IMR-90 (cell line): Measurements from ENCODE around the gene PISD. TPM values are rescaled to one million over a fixed set of nuclear protein-coding genes. Genes with fewer than 3 reads are reported as not detected.

Experiments
- ATAC-seq: fragments of 200-7000 bp; cut with Tn5 transposase; 2 replicates; pipeline ENCODE4 v1.9.1; 2020; ENCODE audit warnings: low read depth, mild to moderate bottlenecking, moderate library complexity
- BruUV-seq: library from RNA; stranded (reverse); fragments of 400-500 nt; replicated peaks from 2 replicates; lab custom pipeline; 2021; lab: Mats Ljungman, UMichigan
- CTCF ChIA-PET: fragments of 300-600 bp; formaldehyde crosslinking; extraction: SDS; loops from one replicate; lab custom pipeline; 2021; ENCODE audit warnings: antibody characterized with exemption; lab: Yijun Ruan, JAX
- POLR2A ChIA-PET: fragments of 300-600 bp; sonication (Branson Sonifier 250); formaldehyde crosslinking; loops from one replicate; lab custom pipeline; 2022; ENCODE audit warnings: antibody characterized with exemption; ENCODE audit not compliant: unreplicated experiment; lab: Charles Lee
- DNase-seq: peaks from one replicate; pipeline ENCODE4 v3.0.0; 2013
- H2AFZ ChIP-seq: replicated peaks from 2 replicates; pipeline ENCODE3; 2013; ENCODE audit warnings: low read length, mild to moderate bottlenecking; ENCODE audit not compliant: poor library complexity
- H2AK5ac ChIP-seq: 2 replicates; pipeline ENCODE4 v1.6.1; 2013; ENCODE audit warnings: low read depth, low read length, inconsistent platforms
- H2AK9ac ChIP-seq: replicated peaks from 2 replicates; pipeline ENCODE3; 2013; ENCODE audit warnings: mild to moderate bottlenecking, low read depth, low read length, moderate library complexity; ENCODE audit not compliant: poor library complexity
- H2BK120ac ChIP-seq: 2 replicates; pipeline ENCODE4 v1.6.1; 2013; ENCODE audit warnings: low read depth, low read length, inconsistent platforms
- H2BK15ac ChIP-seq: 3 replicates; pipeline ENCODE4 v1.6.1; 2013; ENCODE audit warnings: low read depth, low read length, inconsistent platforms
- H2BK20ac ChIP-seq: 2 replicates; pipeline ENCODE4 v1.6.1; 2013; ENCODE audit warnings: low read depth, mild to moderate bottlenecking, inconsistent platforms, low read length, moderate library complexity
- H2BK5ac ChIP-seq: 2 replicates; pipeline ENCODE4 v1.6.1; 2013; ENCODE audit warnings: mild to moderate bottlenecking, low read depth, low read length, inconsistent platforms; ENCODE audit not compliant: poor library complexity, severe bottlenecking
- H3K14ac ChIP-seq: replicated peaks from 2 replicates; pipeline ENCODE4 v1.6.1; 2013; ENCODE audit warnings: low read depth, low read length, inconsistent platforms
- H3K18ac ChIP-seq: 2 replicates; pipeline ENCODE4 v1.6.1; 2013; ENCODE audit warnings: low read depth, low read length, control low read depth
- H3K23ac ChIP-seq: 2 replicates; pipeline ENCODE4 v1.6.1; 2013; ENCODE audit warnings: low read depth, low read length, inconsistent platforms
- H3K27ac ChIP-seq: 2 replicates; pipeline ENCODE4 v1.5.1; 2013; ENCODE audit warnings: mild to moderate bottlenecking, control low read depth, low read length; ENCODE audit not compliant: insufficient read depth
- H3K27me3 ChIP-seq: 2 replicates; pipeline ENCODE4 v1.6.1; 2013; ENCODE audit warnings: low read length; ENCODE audit not compliant: control insufficient read depth, insufficient read depth
- H3K36me3 ChIP-seq: 2 replicates; pipeline ENCODE4 v1.6.1; 2013; ENCODE audit warnings: low read length, mixed read lengths; ENCODE audit not compliant: control insufficient read depth, insufficient read depth
- H3K4ac ChIP-seq: 2 replicates; pipeline ENCODE4 v1.6.1; 2013; ENCODE audit warnings: low read depth, low read length, inconsistent platforms
- H3K4me1 ChIP-seq: 2 replicates; pipeline ENCODE4 v1.6.1; 2013; ENCODE audit warnings: low read length, mixed read lengths; ENCODE audit not compliant: control insufficient read depth, insufficient read depth
- H3K4me2 ChIP-seq: 2 replicates; pipeline ENCODE4 v1.6.1; 2013; ENCODE audit warnings: low read depth, mild to moderate bottlenecking, control low read depth, low read length, moderate library complexity
- H3K4me3 ChIP-seq: 2 replicates; pipeline ENCODE4 v1.5.1; 2013; ENCODE audit warnings: low read depth, mild to moderate bottlenecking, control low read depth, low read length, moderate library complexity; ENCODE audit not compliant: insufficient read depth
- H3K56ac ChIP-seq: 2 replicates; pipeline ENCODE4 v1.6.1; 2013; ENCODE audit warnings: low read length, inconsistent platforms; ENCODE audit not compliant: insufficient read depth; ENCODE audit errors: extremely low read depth
- H3K79me1 ChIP-seq, 2 experiments: 2 replicates each; pipeline ENCODE4 v1.6.1; 2013; ENCODE audit warnings: low read length in 2 of 2, inconsistent platforms in 1 of 2, low read depth in 1 of 2
- H3K9ac ChIP-seq: 2 replicates; pipeline ENCODE4 v1.6.1; 2013; ENCODE audit warnings: low read depth, low read length, control low read depth
- H3K9me1 ChIP-seq: 2 replicates; pipeline ENCODE4 v1.6.1; 2013; ENCODE audit warnings: low read length, inconsistent platforms; ENCODE audit not compliant: insufficient read depth
- H3K9me3 ChIP-seq: 2 replicates; pipeline ENCODE4 v1.6.1; 2013; ENCODE audit warnings: low read length; ENCODE audit not compliant: control insufficient read depth, insufficient read depth
- H4K20me1 ChIP-seq: 2 replicates; pipeline ENCODE4 v1.6.1; 2013; ENCODE audit warnings: low read length, inconsistent platforms; ENCODE audit not compliant: insufficient read depth
- H4K5ac ChIP-seq: 2 replicates; pipeline ENCODE4 v1.6.1; 2013; ENCODE audit warnings: mild to moderate bottlenecking, low read depth, low read length, control low read depth
- H4K8ac ChIP-seq, 2 experiments: 2 replicates each; pipeline ENCODE4 v1.6.1; 2013; ENCODE audit warnings: low read depth in 2 of 2, low read length in 2 of 2, control low read depth in 1 of 2, inconsistent platforms in 1 of 2
- H4K91ac ChIP-seq: 2 replicates; pipeline ENCODE4 v1.6.1; 2013; ENCODE audit warnings: low read depth, low read length, inconsistent platforms; ENCODE audit not compliant: insufficient read depth
- BHLHE40 ChIP-seq: fragments of 150-350 bp; IDR thresholded peaks from 2 replicates; pipeline ENCODE4 v1.6.1; 2016; ENCODE audit warnings: mild to moderate bottlenecking, low read depth, low read length
- CEBPB ChIP-seq: IDR thresholded peaks from 2 replicates; pipeline ENCODE4 v1.6.1; 2012; ENCODE audit warnings: low read depth, low read length, improper control_type of control experiment
- CHD1 ChIP-seq: IDR thresholded peaks from 2 replicates; pipeline ENCODE4 v1.6.1; 2012; ENCODE audit warnings: low read depth, low read length, improper control_type of control experiment
- ELK1 ChIP-seq: fragments of 150-350 bp; IDR thresholded peaks from 2 replicates; pipeline ENCODE4 v1.6.1; 2016; ENCODE audit warnings: low read depth, mild to moderate bottlenecking, low read length, moderate library complexity, borderline replicate concordance
- FOS ChIP-seq: fragments of 150-350 bp; IDR thresholded peaks from 2 replicates; pipeline ENCODE4 v1.6.1; 2016; ENCODE audit warnings: low read depth, low read length
- MAFK ChIP-seq: IDR thresholded peaks from 2 replicates; pipeline ENCODE4 v1.6.1; 2012; ENCODE audit warnings: low read depth, low read length, improper control_type of control experiment
- MAZ ChIP-seq: IDR thresholded peaks from 2 replicates; pipeline ENCODE4 v1.6.1; 2012; ENCODE audit warnings: low read depth, mild to moderate bottlenecking, low read length, improper control_type of control experiment, moderate library complexity, borderline replicate concordance
- MXI1 ChIP-seq: IDR thresholded peaks from 2 replicates; pipeline ENCODE4 v1.6.1; 2012; ENCODE audit warnings: low read depth, mild to moderate bottlenecking, low read length, moderate library complexity, borderline replicate concordance
- NFE2L2 ChIP-seq: fragments of 150-350 bp; IDR thresholded peaks from 2 replicates; pipeline ENCODE4 v1.6.1; 2016; ENCODE audit warnings: low read depth, mild to moderate bottlenecking, low read length
- POLR2A ChIP-seq: IDR thresholded peaks from 2 replicates; pipeline ENCODE4 v1.6.1; 2012; ENCODE audit warnings: mild to moderate bottlenecking, low read depth, low read length
- RAD21 ChIP-seq: IDR thresholded peaks from 2 replicates; pipeline ENCODE4 v1.6.1; 2012; ENCODE audit warnings: low read length, improper control_type of control experiment
- RCOR1 ChIP-seq: IDR thresholded peaks from 2 replicates; pipeline ENCODE4 v1.6.1; 2012; ENCODE audit warnings: mild to moderate bottlenecking, low read length, improper control_type of control experiment; ENCODE audit not compliant: insufficient replicate concordance
- RFX5 ChIP-seq: IDR thresholded peaks from 2 replicates; pipeline ENCODE4 v1.8.0; 2012; ENCODE audit warnings: low read depth, mild to moderate bottlenecking, low read length, moderate library complexity
- SMC3 ChIP-seq: fragments of 150-350 bp; IDR thresholded peaks from 2 replicates; pipeline ENCODE4 v1.6.1; 2016; ENCODE audit warnings: low read depth, mild to moderate bottlenecking, antibody characterized with exemption, low read length, moderate library complexity
- USF2 ChIP-seq: fragments of 150-350 bp; IDR thresholded peaks from 2 replicates; pipeline ENCODE4 v1.6.1; 2017; ENCODE audit warnings: mild to moderate bottlenecking, antibody characterized with exemption, low read length, low read depth
- WGBS, 2 experiments: methylation state at CpG; one replicate each; pipeline versions ENCODE4 v1.1.5 to v1.1.7; 2013; ENCODE audit warnings: missing lambda C conversion rate in 2 of 2; ENCODE audit not compliant: insufficient read length in 1 of 2; ENCODE audit errors: extremely low coverage in 2 of 2; 5-methylcytosine and 5-hydroxymethylcytosine counted together
- dilution Hi-C: fragments of 300-500 bp; cut with HindIII; formaldehyde crosslinking; loops from one replicate; pipeline ENCODE4 v1.14.3; 2018; ENCODE audit warnings: low sequenced_read_pairs; ENCODE audit not compliant: unreplicated experiment
- in situ Hi-C: fragments of 300-500 bp; cut with MboI; formaldehyde crosslinking; loops from 3 replicates; pipeline ENCODE4 v1.14.3; 2019; ENCODE audit warnings: low sequenced_read_pairs, inconsistent platforms, mixed read lengths
- intact Hi-C: fragments of 100-400 bp; cut with micrococcal nuclease; formaldehyde crosslinking; loops from 2 replicates; pipeline ENCODE4 v1.10.0; 2022
- polyA plus RNA-seq, 3 experiments: library from polyadenylated mRNA; depleted of rRNA; stranded (reverse); fragments of >200 nt; gene quantifications; 2 replicates each; pipeline ENCODE4 v1.2.3, GENCODE V29; 2012; ENCODE audit warnings: low replicate concordance in 1 of 3
- total RNA-seq: library from RNA; depleted of rRNA; stranded (reverse); fragments of >200 nt; gene quantifications from 2 replicates; pipeline ENCODE4 v1.2.3, GENCODE V29; 2012

The PISD gene
- total and polyA plus RNA-seq, 2 of the 4 experiments (the other 2 are of a cell fraction), result 34.1 to 48.8 TPM

- H2BK5ac ChIP-seq, result peak overlapping the region; percentile 97
- H2BK120ac ChIP-seq, result peak overlapping the region; percentile 98
- H2AK9ac ChIP-seq, result peak overlapping the region; percentile 10
- peaks cover 24% of the 10 kb centered on the region for H3K4me1 ChIP-seq
- H3K18ac ChIP-seq, result peak overlapping the region; percentile 10; the same call in 1 of the 2 replicates
- H3K9me3 ChIP-seq, result no peaks in the 10 kb centered on the region
- H4K5ac ChIP-seq, result peak overlapping the region; percentile 71
- peaks cover 15% of the 10 kb centered on the region for H3K9me1 ChIP-seq
- H3K4me3 ChIP-seq, result no peak overlapping the region
- peak overlapping the region; percentile 60 for H2AFZ ChIP-seq
- intact Hi-C loops, result no loop called here
- DNase-seq, result peak; percentile 62
- H2BK15ac ChIP-seq, result peak overlapping the region; percentile 75; the same call in 2 of the 3 replicates
- in situ Hi-C loops, result no loop called here
- peaks cover 0 to 3% of the 10 kb centered on the region in 2 experiments; a peak in 1 of 4 replicates for H3K79me1 ChIP-seq
- peak overlapping the region; percentile 91 for H3K14ac ChIP-seq
- peak overlapping the region; percentile 79 for H3K23ac ChIP-seq
- H3K27me3 ChIP-seq, result no peaks in the 10 kb centered on the region
- H4K8ac ChIP-seq, result peak overlapping the region; percentile 68 to 83; a peak in 3 of 4 replicates
- ATAC-seq, result peak; percentile 85
- dilution Hi-C loops, result no loop called here
- H3K56ac ChIP-seq, result peak overlapping the region; percentile 68; the same call in 1 of the 2 replicates
- ChIA-PET POLR2A (no interaction called here), CTCF (no interaction called here)
- peak overlapping the region; percentile 96 for H2BK20ac ChIP-seq
- no peaks in the 10 kb centered on the region for H4K20me1 ChIP-seq
- no TSS peak for BruUV-seq
- peak overlapping the region; percentile 72 for H2AK5ac ChIP-seq
- H3K27ac ChIP-seq, result peak overlapping the region; percentile 60
- peak overlapping the region; percentile 95 for H4K91ac ChIP-seq
- peak overlapping the region; percentile 87 for H3K4ac ChIP-seq
- H3K9ac ChIP-seq, result no peak overlapping the region
- peaks cover 1% of the 10 kb centered on the region; the same call in 1 of the 2 replicates for H3K36me3 ChIP-seq
- H3K4me2 ChIP-seq, result peak overlapping the region; percentile 20; the same call in 1 of the 2 replicates
- 100% methylated on average over 1 of the region's 3 CpGs; no CpG with 5 or more reads in 1 of the 2 experiments for WGBS, 2 experiments
- TF ChIP-seq RAD21 (no peak), RFX5 (no peak), RCOR1 (no peak), MAFK (no peak), SMC3 (no peak), NFE2L2 (no peak), POLR2A (no peak), MXI1 (no peak), CHD1 (no peak), USF2 (no peak), BHLHE40 (no peak), CEBPB (no peak), MAZ (no peak), ELK1 (no peak), FOS (no peak)
Observed at GRCh38 chr22:31583861-31584485, 78.0 kb downstream of the PISD start.
